ENCODE results near the gene MBP.

MBP gene

GRCh38 chr18:77092104-77093066, 40.2 kb downstream of the MBP start:
- no peaks in the 10 kb centered on the region for H3K36me3 ChIP-seq (ENCODE audit: control insufficient read depth, low read depth, low read length)
- H3K27me3 ChIP-seq (ENCODE audit: control insufficient read depth, insufficient read depth, low read length), result no peaks in the 10 kb centered on the region
- H3K9ac ChIP-seq (ENCODE audit: low read length), result no peak overlapping the region
- no peak overlapping the region for H3K4me3 ChIP-seq (ENCODE audit: low read length)
- H3K4me1 ChIP-seq (ENCODE audit: control insufficient read depth, low read depth, low read length), result peaks cover 19% of the 10 kb centered on the region
- no peaks in the 10 kb centered on the region for H3K9me3 ChIP-seq (ENCODE audit: control insufficient read depth, low read depth, low read length)
- H3K27ac ChIP-seq (ENCODE audit: low read length), result no peak overlapping the region

DNA sequence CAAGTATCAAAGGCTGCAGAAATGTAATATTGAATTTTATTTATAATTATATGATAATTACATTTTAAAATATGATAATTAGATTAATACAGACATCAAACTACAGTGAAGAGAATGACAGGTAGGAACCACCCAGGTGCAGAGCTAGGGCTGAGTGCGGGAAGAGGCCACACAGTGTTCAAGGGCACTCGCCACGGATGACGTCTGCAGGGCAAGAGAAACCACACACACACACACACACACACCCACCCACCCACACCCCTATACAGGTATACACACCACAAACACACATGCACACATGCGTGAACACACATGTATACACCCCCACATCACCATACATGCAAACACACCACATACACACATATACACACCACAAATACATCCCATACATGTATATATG, 41.2 kb downstream of the MBP start:
- Histone ChIP-seq H3K27ac (ENCODE audit: low read length) (no peak overlapping the region), H3K4me1 (ENCODE audit: control insufficient read depth, low read depth, low read length) (peaks cover 15% of the 10 kb centered on the region), H3K9ac (ENCODE audit: low read length) (no peak overlapping the region), H3K27me3 (ENCODE audit: control insufficient read depth, insufficient read depth, low read length) (peaks cover 8% of the 10 kb centered on the region), H3K9me3 (ENCODE audit: control insufficient read depth, low read depth, low read length) (no peaks in the 10 kb centered on the region), H3K4me3 (ENCODE audit: low read length) (no peak overlapping the region), H3K36me3 (ENCODE audit: control insufficient read depth, low read depth, low read length) (no peaks in the 10 kb centered on the region)

- Histone ChIP-seq H3K9me3 (ENCODE audit: control insufficient read depth, low read depth, low read length) (no peaks in the 10 kb centered on the region), H3K27ac (ENCODE audit: low read length) (no peak overlapping the region), H3K27me3 (ENCODE audit: control insufficient read depth, insufficient read depth, low read length) (peaks cover 14% of the 10 kb centered on the region), H3K4me1 (ENCODE audit: control insufficient read depth, low read depth, low read length) (peaks cover 8% of the 10 kb centered on the region), H3K9ac (ENCODE audit: low read length) (no peak overlapping the region), H3K4me3 (ENCODE audit: low read length) (no peak overlapping the region), H3K36me3 (ENCODE audit: control insufficient read depth, low read depth, low read length) (no peaks in the 10 kb centered on the region)
Measured at GRCh38 chr18:77090546-77091174, 41.9 kb downstream of the MBP start.

GRCh38 chr18:77089723-77090285, 42.8 kb downstream of the MBP start:
- Histone ChIP-seq H3K9ac (ENCODE audit: low read length) (no peak overlapping the region), H3K9me3 (ENCODE audit: control insufficient read depth, low read depth, low read length) (no peaks in the 10 kb centered on the region), H3K27ac (ENCODE audit: low read length) (no peak overlapping the region), H3K4me3 (ENCODE audit: low read length) (no peak overlapping the region), H3K4me1 (ENCODE audit: control insufficient read depth, low read depth, low read length) (peaks cover 6% of the 10 kb centered on the region), H3K36me3 (ENCODE audit: control insufficient read depth, low read depth, low read length) (no peaks in the 10 kb centered on the region), H3K27me3 (ENCODE audit: control insufficient read depth, insufficient read depth, low read length) (peaks cover 14% of the 10 kb centered on the region)

DNA sequence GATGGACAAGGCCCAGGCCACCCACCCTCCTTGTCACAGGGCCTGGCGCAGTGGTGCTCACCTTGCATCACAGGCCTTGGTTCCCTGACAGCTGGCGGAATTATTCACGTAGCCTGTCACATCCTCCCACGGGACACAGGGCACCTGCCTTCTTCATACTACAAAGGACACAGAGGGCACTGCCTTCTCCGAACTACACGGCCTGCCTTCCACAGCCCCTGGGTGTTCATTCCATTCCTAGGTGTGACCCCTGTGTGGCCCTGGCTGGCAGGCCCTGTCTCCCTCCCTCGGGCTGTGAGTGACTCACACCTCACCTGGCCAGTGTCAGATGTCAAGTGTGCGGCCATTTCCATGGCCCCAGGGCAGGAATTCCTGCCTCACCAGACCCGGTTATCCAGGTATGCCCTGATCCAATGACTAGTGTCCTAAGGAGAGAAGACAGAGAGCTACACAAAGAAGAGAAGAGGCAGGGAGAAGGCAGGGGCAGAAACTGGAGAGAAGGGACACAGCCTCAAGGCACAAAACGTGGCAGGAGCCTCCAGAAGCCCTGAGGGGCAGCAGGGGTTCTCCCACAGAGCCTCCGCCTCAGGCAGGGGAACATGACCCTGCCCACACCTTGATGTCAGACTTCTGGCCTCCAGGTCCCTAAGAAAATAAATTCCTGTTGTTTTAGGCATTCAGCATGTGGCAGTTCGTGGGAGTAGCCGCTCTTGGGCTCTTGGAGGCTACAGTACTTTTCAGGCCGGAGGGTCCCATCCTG, 43.4 kb downstream of the MBP start:
- Histone ChIP-seq H3K27ac (ENCODE audit: low read length) (no peak overlapping the region), H3K4me3 (ENCODE audit: low read length) (no peak overlapping the region), H3K9ac (ENCODE audit: low read length) (no peak overlapping the region), H3K9me3 (ENCODE audit: control insufficient read depth, low read depth, low read length) (no peaks in the 10 kb centered on the region), H3K36me3 (ENCODE audit: control insufficient read depth, low read depth, low read length) (no peaks in the 10 kb centered on the region), H3K27me3 (ENCODE audit: control insufficient read depth, insufficient read depth, low read length) (peaks cover 14% of the 10 kb centered on the region), H3K4me1 (ENCODE audit: control insufficient read depth, low read depth, low read length) (peaks cover 6% of the 10 kb centered on the region)

GRCh38 chr18:77087393-77088141, 45.0 kb downstream of the MBP start:
- Histone ChIP-seq H3K27ac (ENCODE audit: low read length) (no peak overlapping the region), H3K9ac (ENCODE audit: low read length) (no peak overlapping the region)

GRCh38 chr18:77086656-77087392, 45.8 kb downstream of the MBP start:
- Histone ChIP-seq H3K27ac (ENCODE audit: low read length) (no peak overlapping the region), H3K4me1 (ENCODE audit: control insufficient read depth, low read depth, low read length) (peaks cover 6% of the 10 kb centered on the region), H3K27me3 (ENCODE audit: control insufficient read depth, insufficient read depth, low read length) (peaks cover 14% of the 10 kb centered on the region), H3K9me3 (ENCODE audit: control insufficient read depth, low read depth, low read length) (no peaks in the 10 kb centered on the region), H3K4me3 (ENCODE audit: low read length) (peak overlapping the region; percentile 63), H3K36me3 (ENCODE audit: control insufficient read depth, low read depth, low read length) (no peaks in the 10 kb centered on the region), H3K9ac (ENCODE audit: low read length) (no peak overlapping the region)

More at GRCh38 chr18:77087393-77088141, 45.0 kb downstream of the MBP start:
- no peaks in the 10 kb centered on the region for H3K9me3 ChIP-seq (ENCODE audit: control insufficient read depth, low read depth, low read length)
- H3K36me3 ChIP-seq (ENCODE audit: control insufficient read depth, low read depth, low read length), result no peaks in the 10 kb centered on the region
- peak overlapping the region; percentile 63 for H3K4me3 ChIP-seq (ENCODE audit: low read length)
- H3K4me1 ChIP-seq (ENCODE audit: control insufficient read depth, low read depth, low read length), result peaks cover 6% of the 10 kb centered on the region
- peaks cover 14% of the 10 kb centered on the region for H3K27me3 ChIP-seq (ENCODE audit: control insufficient read depth, insufficient read depth, low read length)

DNA sequence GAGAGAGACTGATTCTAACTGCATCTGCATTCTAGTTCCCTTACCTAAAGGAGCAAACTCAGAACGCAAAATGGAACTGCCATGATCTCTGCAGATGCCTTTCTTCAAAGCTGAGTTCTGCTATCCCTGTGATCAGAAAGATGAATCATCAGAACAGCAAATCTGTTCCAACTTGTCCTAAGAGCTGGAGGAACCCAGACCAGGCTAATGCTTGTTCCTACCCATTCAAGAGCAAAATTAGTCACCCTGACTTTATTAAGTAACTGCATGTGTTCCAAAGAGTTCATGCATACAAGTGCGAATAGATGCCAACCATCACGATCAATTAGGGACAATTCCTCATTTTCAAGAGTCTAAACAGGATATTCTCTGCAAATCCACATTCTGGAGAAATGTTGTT, 46.5 kb downstream of the MBP start:
- no peak overlapping the region for H3K4me3 ChIP-seq (ENCODE audit: low read length)
- no peak overlapping the region for H3K9ac ChIP-seq (ENCODE audit: low read length)
- no peaks in the 10 kb centered on the region for H3K9me3 ChIP-seq (ENCODE audit: control insufficient read depth, low read depth, low read length)
- peaks cover 14% of the 10 kb centered on the region for H3K27me3 ChIP-seq (ENCODE audit: control insufficient read depth, insufficient read depth, low read length)
- peaks cover 6% of the 10 kb centered on the region for H3K4me1 ChIP-seq (ENCODE audit: control insufficient read depth, low read depth, low read length)
- H3K27ac ChIP-seq (ENCODE audit: low read length), result no peak overlapping the region
- no peaks in the 10 kb centered on the region for H3K36me3 ChIP-seq (ENCODE audit: control insufficient read depth, low read depth, low read length)

GRCh38 chr18:77084688-77085035, 47.9 kb downstream of the MBP start:
- Histone ChIP-seq H3K4me1 (ENCODE audit: control insufficient read depth, low read depth, low read length) (peaks cover 6% of the 10 kb centered on the region), H3K36me3 (ENCODE audit: control insufficient read depth, low read depth, low read length) (no peaks in the 10 kb centered on the region), H3K9me3 (ENCODE audit: control insufficient read depth, low read depth, low read length) (no peaks in the 10 kb centered on the region), H3K27me3 (ENCODE audit: control insufficient read depth, insufficient read depth, low read length) (peaks cover 14% of the 10 kb centered on the region), H3K9ac (ENCODE audit: low read length) (no peak overlapping the region), H3K27ac (ENCODE audit: low read length) (no peak overlapping the region), H3K4me3 (ENCODE audit: low read length) (no peak overlapping the region)

DNA sequence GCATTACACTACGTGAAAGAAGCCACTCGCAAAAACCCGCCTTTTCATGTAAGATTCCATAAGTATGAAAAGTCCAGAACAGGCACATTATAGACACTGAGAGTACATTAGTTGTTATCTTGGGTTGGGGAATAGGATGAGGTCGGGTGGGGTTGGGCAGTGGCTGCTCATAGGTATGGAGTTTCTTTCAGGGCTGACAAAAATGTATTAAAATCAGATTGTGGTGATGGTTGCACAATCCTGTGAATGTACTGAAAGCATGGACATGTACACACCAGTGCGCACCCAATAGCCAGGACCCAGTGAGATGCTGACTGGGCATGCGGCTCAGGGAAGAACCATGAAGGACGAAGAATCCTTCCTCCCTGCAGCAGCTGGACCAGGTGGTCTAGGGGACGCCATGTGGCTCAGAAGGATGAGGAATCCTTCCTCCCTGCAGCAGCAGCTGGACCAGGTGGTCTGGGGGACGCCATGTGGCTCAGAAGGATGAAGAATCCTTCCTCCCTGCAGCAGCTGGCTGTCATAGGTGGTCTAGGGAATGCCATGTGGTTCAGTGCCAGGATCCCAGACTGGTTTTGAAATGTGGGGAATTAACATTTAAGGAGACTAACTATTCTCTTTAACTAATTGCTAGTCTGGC, 50.1 kb downstream of the MBP start:
- no peak overlapping the region for H3K27ac ChIP-seq (ENCODE audit: low read length)
- no peaks in the 10 kb centered on the region for H3K36me3 ChIP-seq (ENCODE audit: control insufficient read depth, low read depth, low read length)
- H3K4me3 ChIP-seq (ENCODE audit: low read length), result no peak overlapping the region
- peaks cover 6% of the 10 kb centered on the region for H3K4me1 ChIP-seq (ENCODE audit: control insufficient read depth, low read depth, low read length)
- no peak overlapping the region for H3K9ac ChIP-seq (ENCODE audit: low read length)
- H3K27me3 ChIP-seq (ENCODE audit: control insufficient read depth, insufficient read depth, low read length), result peaks cover 14% of the 10 kb centered on the region
- no peaks in the 10 kb centered on the region for H3K9me3 ChIP-seq (ENCODE audit: control insufficient read depth, low read depth, low read length)
